NCI-H2196 treated with DMSO at 0.1 percent for 48 hours (cell line): ENCODE results near the gene ALDH3B1.

Experiments
- DNase-seq: peaks from one replicate; lab custom pipeline; 2025; ENCODE audit not compliant: unreplicated experiment; lab: John Stamatoyannopoulos, UW

Gene ALDH3B1

GRCh38 chr11:68061508-68061907 is 51.4 kb downstream of the ALDH3B1 start:
- no peak for DNase-seq

DNA sequence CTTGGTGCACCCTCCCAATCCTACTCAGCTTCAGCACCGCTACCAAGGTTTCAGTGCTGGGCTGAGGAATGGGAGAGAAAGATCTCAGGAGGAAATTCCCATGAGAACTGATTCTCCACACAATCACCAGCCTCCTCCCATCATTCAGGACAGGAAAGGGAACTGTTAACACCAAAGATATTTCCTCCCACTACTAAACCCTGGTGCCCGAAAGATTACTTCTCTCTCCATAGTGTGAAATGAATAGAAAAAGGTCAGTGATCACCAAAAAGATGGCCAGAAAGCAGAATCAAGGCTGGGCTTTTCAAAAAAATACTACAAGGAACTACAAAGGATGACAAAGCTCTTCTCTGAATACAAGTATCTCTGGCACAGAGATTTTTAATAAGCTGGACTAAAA is 54.8 kb downstream of the ALDH3B1 start:
- no peak for DNase-seq

DNA sequence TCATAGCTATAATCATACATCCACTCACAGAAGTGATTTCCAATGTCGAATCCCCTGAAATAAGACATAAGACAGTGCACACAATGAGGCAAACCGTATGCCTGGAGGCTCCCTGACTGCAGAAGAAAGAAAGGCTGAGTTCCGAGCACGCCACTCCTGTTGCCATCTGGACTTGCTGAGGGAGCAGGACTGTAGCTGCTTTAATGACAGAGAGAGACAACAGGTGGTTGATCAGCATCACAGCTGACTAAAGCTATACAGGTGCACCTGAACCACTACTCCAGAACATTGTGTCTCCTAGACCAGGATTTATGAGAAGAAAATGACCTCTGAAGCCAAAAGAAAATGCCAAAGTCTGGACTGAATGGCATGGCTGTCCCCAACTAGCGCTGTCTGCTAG is 55.7 kb downstream of the ALDH3B1 start:
- no peak for DNase-seq

GRCh38 chr11:68066742-68067141 is 56.6 kb downstream of the ALDH3B1 start:
- no peak for DNase-seq

- no peak for DNase-seq
Measured at GRCh38 chr11:68067991-68068390, 57.9 kb downstream of the ALDH3B1 start.

DNA sequence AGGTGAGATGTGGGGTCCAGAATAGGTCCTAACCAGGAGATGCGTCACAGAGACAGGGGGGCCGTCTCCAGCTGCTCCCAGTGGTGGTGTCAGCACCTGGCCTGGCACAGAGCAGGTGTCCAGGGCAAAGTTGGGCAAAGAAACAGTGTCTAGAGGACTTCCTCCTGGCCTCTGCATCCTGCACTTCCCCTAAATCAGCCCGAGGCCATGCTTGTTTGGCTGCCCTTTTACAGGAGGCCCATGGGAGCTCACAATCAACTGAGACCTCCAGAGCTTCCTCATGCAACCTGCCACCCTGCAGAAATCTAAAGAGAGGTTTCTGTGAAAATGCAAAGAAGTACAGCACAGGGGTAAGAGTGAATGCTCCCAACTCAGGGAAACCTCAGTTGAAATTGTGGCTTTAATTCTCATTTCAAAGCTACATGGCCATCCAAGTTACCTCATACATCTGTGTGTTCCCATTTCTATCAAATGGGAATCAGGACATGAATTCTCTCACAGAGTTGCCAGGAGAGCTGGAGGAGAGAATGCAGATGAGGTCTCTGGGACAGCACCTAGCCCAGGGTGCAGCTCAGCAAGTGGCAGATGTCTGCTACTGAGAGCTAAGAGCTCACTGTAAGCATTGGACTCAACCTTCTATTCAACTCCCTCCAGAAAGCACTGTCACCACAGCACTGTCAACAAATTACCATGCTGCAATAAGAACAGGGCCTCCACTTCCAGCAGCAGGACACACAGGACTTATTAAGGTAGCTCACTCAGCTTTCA is 61.3 kb downstream of the ALDH3B1 start:
- DNase-seq: no peak

- DNase-seq: no peak
Measured at GRCh38 chr11:68074584-68075352, 64.6 kb downstream of the ALDH3B1 start.

DNA sequence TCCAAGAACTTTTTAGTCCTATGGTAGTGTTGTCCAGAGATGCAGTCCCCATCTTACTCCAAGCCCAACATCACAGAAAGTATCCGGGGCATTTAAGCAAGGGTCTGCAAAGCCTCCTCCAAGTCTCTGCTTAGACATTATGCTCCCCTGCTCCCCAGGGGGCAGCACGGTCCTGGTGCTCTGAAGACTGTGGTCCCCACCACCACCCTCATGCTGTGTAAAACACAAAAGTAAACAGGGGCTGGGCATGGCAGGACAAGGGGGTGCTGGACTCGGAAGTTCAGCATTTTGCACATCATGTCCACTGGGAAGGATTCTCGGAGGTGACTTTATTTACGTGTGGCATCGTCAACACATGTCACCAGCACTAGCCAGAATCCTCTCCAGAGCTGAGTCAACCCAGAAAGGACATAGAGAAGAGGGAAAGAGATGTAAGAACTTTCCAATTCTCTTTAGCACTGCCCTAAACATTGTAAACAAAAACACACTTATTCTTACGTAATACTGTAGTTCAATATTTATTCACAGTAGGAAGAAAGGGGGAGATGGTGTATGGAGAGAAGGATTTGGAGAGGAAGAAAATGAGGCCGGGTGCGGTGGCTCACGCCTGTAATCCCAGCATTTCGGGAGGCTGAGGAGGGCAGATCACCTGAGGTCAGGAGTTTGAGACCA is 66.4 kb downstream of the ALDH3B1 start:
- DNase-seq: no peak

DNA sequence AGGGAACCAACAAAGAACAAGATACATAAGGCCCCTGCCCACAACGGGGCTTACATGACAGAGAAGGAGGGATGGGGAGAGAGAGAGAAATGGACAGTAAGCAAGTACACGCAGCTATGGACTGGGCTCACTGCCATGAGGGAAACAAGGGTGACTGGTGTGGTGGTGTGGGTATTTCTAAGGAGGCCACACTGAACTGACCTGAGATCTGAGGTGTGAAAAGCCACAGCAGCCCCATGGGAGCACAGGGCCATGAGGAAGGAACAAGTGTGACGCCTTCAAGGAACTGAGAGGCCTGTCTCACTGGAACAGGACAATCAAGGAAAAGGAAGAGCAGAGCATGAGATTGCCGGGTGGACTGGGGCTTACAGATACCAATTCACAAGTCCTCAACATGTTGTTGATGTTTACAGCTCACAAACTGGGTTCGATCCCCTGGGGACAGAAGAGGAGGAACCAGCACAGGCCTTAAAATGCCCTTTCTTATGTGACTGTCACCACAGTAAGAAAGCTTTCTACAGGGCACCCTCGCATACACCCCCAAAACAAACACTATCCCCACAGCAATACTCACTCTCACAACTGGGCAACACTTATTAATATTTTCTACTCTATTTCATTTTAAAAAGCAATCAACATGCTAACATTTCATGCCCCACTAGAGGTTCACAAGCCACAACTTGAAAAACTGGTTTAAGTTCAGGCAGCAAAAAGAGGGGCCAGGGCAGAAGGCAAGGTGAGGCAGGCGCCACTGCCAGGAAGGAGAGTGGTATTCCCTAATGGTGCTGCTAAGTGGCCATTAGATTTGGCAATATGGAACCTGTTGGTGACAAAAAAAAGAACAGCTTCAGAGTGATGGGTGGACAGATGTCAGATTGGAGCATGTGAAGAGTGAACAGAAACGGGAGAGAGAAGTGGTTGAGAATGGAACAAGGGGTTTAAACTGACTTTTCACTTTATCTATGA is 67.8 kb downstream of the ALDH3B1 start:
- no peak for DNase-seq
